HL-60/S4 treated with retinoic acid at 250 ng/mL for 4 days and 3 days (cell line): ENCODE measurements around the gene PRKD1.

Experiments
- in situ Hi-C: fragments of 300-500 bp; cut with MboI; formaldehyde crosslinking; loops from 2 replicates; pipeline ENCODE4 v1.7.0; 2022; ENCODE audit warnings: low sequenced_read_pairs

PRKD1 gene

GRCh38 chr14:29630566-29631160 lies 297.0 kb downstream of the PRKD1 start:
- in situ Hi-C loops: no loop called here

GRCh38 chr14:29629839-29630238 lies 297.8 kb downstream of the PRKD1 start:
- in situ Hi-C loops: no loop called here

- in situ Hi-C loops: no loop called here
Observed at GRCh38 chr14:29627137-29627536, 300.5 kb downstream of the PRKD1 start.

GRCh38 chr14:29618323-29619067 lies 309.2 kb downstream of the PRKD1 start:
- in situ Hi-C loops: no loop called here

GRCh38 chr14:29616922-29617321 lies 310.7 kb downstream of the PRKD1 start:
- in situ Hi-C loops: no loop called here

GRCh38 chr14:29608861-29609260 lies 318.8 kb downstream of the PRKD1 start:
- in situ Hi-C loops: no loop called here

- in situ Hi-C loops: no loop called here
Observed at GRCh38 chr14:29607169-29607568, 320.5 kb downstream of the PRKD1 start.

GRCh38 chr14:29603696-29604095 lies 324.0 kb downstream of the PRKD1 start:
- in situ Hi-C loops: no loop called here

GRCh38 chr14:29601616-29602015 lies 326.0 kb downstream of the PRKD1 start:
- in situ Hi-C loops: no loop called here

- in situ Hi-C loops: no loop called here
Observed at GRCh38 chr14:29587761-29588470, 339.7 kb downstream of the PRKD1 start.

GRCh38 chr14:29587046-29587445 lies 340.6 kb downstream of the PRKD1 start:
- in situ Hi-C loops: no loop called here

- in situ Hi-C loops: no loop called here
Observed at GRCh38 chr14:29584992-29585391, 342.7 kb downstream of the PRKD1 start.

- in situ Hi-C loops: no loop called here
Observed at GRCh38 chr14:29580763-29581162, 346.9 kb downstream of the PRKD1 start.

- in situ Hi-C loops: no loop called here
Observed at GRCh38 chr14:29579838-29580237, 347.8 kb downstream of the PRKD1 start.

- in situ Hi-C loops: no loop called here
Observed at GRCh38 chr14:29576927-29577326, 350.7 kb downstream of the PRKD1 start.

- in situ Hi-C loops: no loop called here
Observed at GRCh38 chr14:29569194-29569593, 358.5 kb downstream of the PRKD1 start.

- in situ Hi-C loops: no loop called here
Observed at GRCh38 chr14:29566194-29566593, 361.5 kb downstream of the PRKD1 start.

- in situ Hi-C loops: no loop called here
Observed at GRCh38 chr14:29558516-29558915, 369.1 kb downstream of the PRKD1 start.

- in situ Hi-C loops: no loop called here
Observed at GRCh38 chr14:29554335-29554734, 373.3 kb downstream of the PRKD1 start.

GRCh38 chr14:29553427-29553826 lies 374.2 kb downstream of the PRKD1 start:
- in situ Hi-C loops: no loop called here

GRCh38 chr14:29548948-29549370 lies 378.7 kb downstream of the PRKD1 start:
- in situ Hi-C loops: loop anchor here (25.0 kb wide), 1 partner anchor 663 kb away; no protein-coding TSS in a partner anchor

- in situ Hi-C loops: loop anchor here (25.0 kb wide), 1 partner anchor 667 kb away; no protein-coding TSS in a partner anchor
Observed at GRCh38 chr14:29545714-29546113, 381.9 kb downstream of the PRKD1 start.
